IMR-90 (cell line): ENCODE data around the gene NLE1. TPM values are rescaled to one million over a fixed set of nuclear protein-coding genes. Genes with fewer than 3 reads are reported as not detected.

Experiments used
- ATAC-seq: fragments of 200-7000 bp; cut with Tn5 transposase; 2 replicates; pipeline ENCODE4 v1.9.1; 2020; ENCODE audit warnings: low read depth, mild to moderate bottlenecking, moderate library complexity
- BruUV-seq: library from RNA; stranded (reverse); fragments of 400-500 nt; replicated peaks from 2 replicates; lab custom pipeline; 2021; lab: Mats Ljungman, UMichigan
- CTCF ChIA-PET: fragments of 300-600 bp; formaldehyde crosslinking; extraction: SDS; loops from one replicate; lab custom pipeline; 2021; ENCODE audit warnings: antibody characterized with exemption; lab: Yijun Ruan, JAX
- POLR2A ChIA-PET: fragments of 300-600 bp; sonication (Branson Sonifier 250); formaldehyde crosslinking; loops from one replicate; lab custom pipeline; 2022; ENCODE audit warnings: antibody characterized with exemption; ENCODE audit not compliant: unreplicated experiment; lab: Charles Lee
- DNase-seq: peaks from one replicate; pipeline ENCODE4 v3.0.0; 2013
- H2AFZ ChIP-seq: replicated peaks from 2 replicates; pipeline ENCODE3; 2013; ENCODE audit warnings: low read length, mild to moderate bottlenecking; ENCODE audit not compliant: poor library complexity
- H2AK5ac ChIP-seq: 2 replicates; pipeline ENCODE4 v1.6.1; 2013; ENCODE audit warnings: low read depth, low read length, inconsistent platforms
- H2AK9ac ChIP-seq: replicated peaks from 2 replicates; pipeline ENCODE3; 2013; ENCODE audit warnings: mild to moderate bottlenecking, low read depth, low read length, moderate library complexity; ENCODE audit not compliant: poor library complexity
- H2BK120ac ChIP-seq: 2 replicates; pipeline ENCODE4 v1.6.1; 2013; ENCODE audit warnings: low read depth, low read length, inconsistent platforms
- H2BK15ac ChIP-seq: 3 replicates; pipeline ENCODE4 v1.6.1; 2013; ENCODE audit warnings: low read depth, low read length, inconsistent platforms
- H2BK20ac ChIP-seq: 2 replicates; pipeline ENCODE4 v1.6.1; 2013; ENCODE audit warnings: low read depth, mild to moderate bottlenecking, inconsistent platforms, low read length, moderate library complexity
- H2BK5ac ChIP-seq: 2 replicates; pipeline ENCODE4 v1.6.1; 2013; ENCODE audit warnings: mild to moderate bottlenecking, low read depth, low read length, inconsistent platforms; ENCODE audit not compliant: poor library complexity, severe bottlenecking
- H3K14ac ChIP-seq: replicated peaks from 2 replicates; pipeline ENCODE4 v1.6.1; 2013; ENCODE audit warnings: low read depth, low read length, inconsistent platforms
- H3K18ac ChIP-seq: 2 replicates; pipeline ENCODE4 v1.6.1; 2013; ENCODE audit warnings: low read depth, low read length, control low read depth
- H3K23ac ChIP-seq: 2 replicates; pipeline ENCODE4 v1.6.1; 2013; ENCODE audit warnings: low read depth, low read length, inconsistent platforms
- H3K27ac ChIP-seq: 2 replicates; pipeline ENCODE4 v1.5.1; 2013; ENCODE audit warnings: mild to moderate bottlenecking, control low read depth, low read length; ENCODE audit not compliant: insufficient read depth
- H3K27me3 ChIP-seq: 2 replicates; pipeline ENCODE4 v1.6.1; 2013; ENCODE audit warnings: low read length; ENCODE audit not compliant: control insufficient read depth, insufficient read depth
- H3K36me3 ChIP-seq: 2 replicates; pipeline ENCODE4 v1.6.1; 2013; ENCODE audit warnings: low read length, mixed read lengths; ENCODE audit not compliant: control insufficient read depth, insufficient read depth
- H3K4ac ChIP-seq: 2 replicates; pipeline ENCODE4 v1.6.1; 2013; ENCODE audit warnings: low read depth, low read length, inconsistent platforms
- H3K4me1 ChIP-seq: 2 replicates; pipeline ENCODE4 v1.6.1; 2013; ENCODE audit warnings: low read length, mixed read lengths; ENCODE audit not compliant: control insufficient read depth, insufficient read depth
- H3K4me2 ChIP-seq: 2 replicates; pipeline ENCODE4 v1.6.1; 2013; ENCODE audit warnings: low read depth, mild to moderate bottlenecking, control low read depth, low read length, moderate library complexity
- H3K4me3 ChIP-seq: 2 replicates; pipeline ENCODE4 v1.5.1; 2013; ENCODE audit warnings: low read depth, mild to moderate bottlenecking, control low read depth, low read length, moderate library complexity; ENCODE audit not compliant: insufficient read depth
- H3K56ac ChIP-seq: 2 replicates; pipeline ENCODE4 v1.6.1; 2013; ENCODE audit warnings: low read length, inconsistent platforms; ENCODE audit not compliant: insufficient read depth; ENCODE audit errors: extremely low read depth
- H3K79me1 ChIP-seq, 2 experiments: 2 replicates each; pipeline ENCODE4 v1.6.1; 2013; ENCODE audit warnings: low read length in 2 of 2, inconsistent platforms in 1 of 2, low read depth in 1 of 2
- H3K9ac ChIP-seq: 2 replicates; pipeline ENCODE4 v1.6.1; 2013; ENCODE audit warnings: low read depth, low read length, control low read depth
- H3K9me1 ChIP-seq: 2 replicates; pipeline ENCODE4 v1.6.1; 2013; ENCODE audit warnings: low read length, inconsistent platforms; ENCODE audit not compliant: insufficient read depth
- H3K9me3 ChIP-seq: 2 replicates; pipeline ENCODE4 v1.6.1; 2013; ENCODE audit warnings: low read length; ENCODE audit not compliant: control insufficient read depth, insufficient read depth
- H4K20me1 ChIP-seq: 2 replicates; pipeline ENCODE4 v1.6.1; 2013; ENCODE audit warnings: low read length, inconsistent platforms; ENCODE audit not compliant: insufficient read depth
- H4K5ac ChIP-seq: 2 replicates; pipeline ENCODE4 v1.6.1; 2013; ENCODE audit warnings: mild to moderate bottlenecking, low read depth, low read length, control low read depth
- H4K8ac ChIP-seq, 2 experiments: 2 replicates each; pipeline ENCODE4 v1.6.1; 2013; ENCODE audit warnings: low read depth in 2 of 2, low read length in 2 of 2, control low read depth in 1 of 2, inconsistent platforms in 1 of 2
- H4K91ac ChIP-seq: 2 replicates; pipeline ENCODE4 v1.6.1; 2013; ENCODE audit warnings: low read depth, low read length, inconsistent platforms; ENCODE audit not compliant: insufficient read depth
- CHD1 ChIP-seq: IDR thresholded peaks from 2 replicates; pipeline ENCODE4 v1.6.1; 2012; ENCODE audit warnings: low read depth, low read length, improper control_type of control experiment
- MAFK ChIP-seq: IDR thresholded peaks from 2 replicates; pipeline ENCODE4 v1.6.1; 2012; ENCODE audit warnings: low read depth, low read length, improper control_type of control experiment
- MAZ ChIP-seq: IDR thresholded peaks from 2 replicates; pipeline ENCODE4 v1.6.1; 2012; ENCODE audit warnings: low read depth, mild to moderate bottlenecking, low read length, improper control_type of control experiment, moderate library complexity, borderline replicate concordance
- RAD21 ChIP-seq: IDR thresholded peaks from 2 replicates; pipeline ENCODE4 v1.6.1; 2012; ENCODE audit warnings: low read length, improper control_type of control experiment
- WGBS, 2 experiments: methylation state at CpG; one replicate each; pipeline versions ENCODE4 v1.1.5 to v1.1.7; 2013; ENCODE audit warnings: missing lambda C conversion rate in 2 of 2; ENCODE audit not compliant: insufficient read length in 1 of 2; ENCODE audit errors: extremely low coverage in 2 of 2; 5-methylcytosine and 5-hydroxymethylcytosine counted together
- dilution Hi-C: fragments of 300-500 bp; cut with HindIII; formaldehyde crosslinking; loops from one replicate; pipeline ENCODE4 v1.14.3; 2018; ENCODE audit warnings: low sequenced_read_pairs; ENCODE audit not compliant: unreplicated experiment
- in situ Hi-C: fragments of 300-500 bp; cut with MboI; formaldehyde crosslinking; loops from 3 replicates; pipeline ENCODE4 v1.14.3; 2019; ENCODE audit warnings: low sequenced_read_pairs, inconsistent platforms, mixed read lengths
- intact Hi-C: fragments of 100-400 bp; cut with micrococcal nuclease; formaldehyde crosslinking; loops from 2 replicates; pipeline ENCODE4 v1.10.0; 2022
- polyA plus RNA-seq, 3 experiments: library from polyadenylated mRNA; depleted of rRNA; stranded (reverse); fragments of >200 nt; gene quantifications; 2 replicates each; pipeline ENCODE4 v1.2.3, GENCODE V29; 2012; ENCODE audit warnings: low replicate concordance in 1 of 3
- total RNA-seq: library from RNA; depleted of rRNA; stranded (reverse); fragments of >200 nt; gene quantifications from 2 replicates; pipeline ENCODE4 v1.2.3, GENCODE V29; 2012
- TF ChIP-seq, protein P1 (sequence below): fragments of 150-350 bp; IDR thresholded peaks from 2 replicates; pipeline ENCODE4 v1.6.1; 2016; ENCODE audit warnings: low read depth, mild to moderate bottlenecking, low read length, moderate library complexity, borderline replicate concordance

NLE1 gene
- total and polyA plus RNA-seq, 2 of the 4 experiments (the other 2 are of a cell fraction): 18.6 to 23.7 TPM

GRCh38 chr17:35144840-35145239, 2.7 kb upstream of the NLE1 start:
- Histone ChIP-seq H3K18ac (no peak overlapping the region), H2BK5ac (no peak overlapping the region), H3K14ac (no peak overlapping the region), H3K27me3 (peaks cover 28% of the 10 kb centered on the region), H3K23ac (no peak overlapping the region), H4K20me1 (no peaks in the 10 kb centered on the region), H3K27ac (no peak overlapping the region), H3K9me1 (peaks cover 1% of the 10 kb centered on the region; the same call in 1 of the 2 replicates), H3K9ac (no peak overlapping the region), H3K79me1 (peaks cover 12 to 17% of the 10 kb centered on the region in 2 experiments), H2BK15ac (no peak overlapping the region), H3K56ac (no peak overlapping the region), H2AK5ac (no peak overlapping the region), H3K4me1 (no peaks in the 10 kb centered on the region; the same call in 1 of the 2 replicates), H3K9me3 (no peaks in the 10 kb centered on the region), H3K4ac (no peak overlapping the region), H2BK20ac (no peak overlapping the region), H4K91ac (no peak overlapping the region), H2BK120ac (no peak overlapping the region), H2AK9ac (no peak overlapping the region), H4K5ac (no peak overlapping the region), H4K8ac (no peak overlapping the region), H3K4me2 (no peak overlapping the region), H3K36me3 (peaks cover 1% of the 10 kb centered on the region; the same call in 1 of the 2 replicates), H3K4me3 (no peak overlapping the region), H2AFZ (no peak overlapping the region)
- 0% methylated on average over 1 of the region's 4 CpGs; no CpG with 5 or more reads in 1 of the 2 experiments for WGBS, 2 experiments
- DNase-seq: no peak
- no peak for TF ChIP-seq MAFK
- no peak for TF ChIP-seq CHD1
- TF ChIP-seq RAD21: no peak
- TF ChIP-seq, protein P1, sequence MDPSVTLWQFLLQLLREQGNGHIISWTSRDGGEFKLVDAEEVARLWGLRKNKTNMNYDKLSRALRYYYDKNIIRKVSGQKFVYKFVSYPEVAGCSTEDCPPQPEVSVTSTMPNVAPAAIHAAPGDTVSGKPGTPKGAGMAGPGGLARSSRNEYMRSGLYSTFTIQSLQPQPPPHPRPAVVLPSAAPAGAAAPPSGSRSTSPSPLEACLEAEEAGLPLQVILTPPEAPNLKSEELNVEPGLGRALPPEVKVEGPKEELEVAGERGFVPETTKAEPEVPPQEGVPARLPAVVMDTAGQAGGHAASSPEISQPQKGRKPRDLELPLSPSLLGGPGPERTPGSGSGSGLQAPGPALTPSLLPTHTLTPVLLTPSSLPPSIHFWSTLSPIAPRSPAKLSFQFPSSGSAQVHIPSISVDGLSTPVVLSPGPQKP: no peak
- no peak for TF ChIP-seq MAZ
- POLR2A ChIA-PET: no interaction called here
- BruUV-seq: no TSS peak
- intact Hi-C loops: no loop called here
- CTCF ChIA-PET: no interaction called here
- ATAC-seq: no peak
- in situ Hi-C loops: no loop called here
- dilution Hi-C loops: no loop called here
